Mammary epithelial cell (primary cell): ENCODE results near the gene WASF2.

Source experiments
- CTCF ChIP-seq, 2 donors: IDR thresholded peaks in 1 of 2; conservative IDR thresholded peaks in 1 of 2; 2 replicates each; pipeline ENCODE4 v1.5.1; 2011 to 2012; ENCODE audit warnings: inconsistent platforms in 2 of 2, low read length in 2 of 2, mild to moderate bottlenecking in 2 of 2, control low read depth in 1 of 2, low read depth in 1 of 2; ENCODE audit not compliant: insufficient read depth in 1 of 2; ENCODE audit errors: extremely low read depth in 1 of 2
- EZH2 ChIP-seq: IDR thresholded peaks from 2 replicates; pipeline ENCODE4 v1.6.1; 2012; ENCODE audit warnings: low read length, inconsistent platforms, borderline replicate concordance

GRCh38 chr1:27430903-27431600 is 58.9 kb downstream of the WASF2 start:
- peak in 1 of 2 donors; percentile 11 for TF ChIP-seq CTCF (conservative IDR thresholded peaks at IDR 0.05 in 1 of 2, IDR thresholded peaks at IDR 0.05 in 1 of 2; ENCODE audit: extremely low read depth in 1 of 2, insufficient read depth in 1 of 2, low read depth in 1 of 2, low read length in 2 of 2)
- TF ChIP-seq EZH2: no peak
